WTC11 (cell line): ENCODE measurements around the gene GRM4.

Experiments
- CDX4 ChIP-seq: fragments of 250-450 bp; sonication (Bioruptor Pico); IDR thresholded peaks from 2 replicates; pipeline ENCODE4 v1.9.0; 2021; ENCODE audit warnings: moderate library complexity, mild to moderate bottlenecking, inconsistent platforms, borderline replicate concordance
- CTCF ChIP-seq: fragments of 200-600 bp; IDR thresholded peaks from 2 replicates; pipeline ENCODE4 v1.8.0; 2022; ENCODE audit warnings: antibody characterized with exemption
- ETV6 ChIP-seq: sonication (generic); formaldehyde crosslinking; IDR thresholded peaks from 2 replicates; pipeline ENCODE4 v1.8.1; 2022; ENCODE audit warnings: mild to moderate bottlenecking, missing genetic modification reagents
- JUN ChIP-seq: sonication (generic); formaldehyde crosslinking; IDR thresholded peaks from 2 replicates; pipeline ENCODE4 v1.8.0; 2023; ENCODE audit warnings: mild to moderate bottlenecking, missing genetic modification reagents
- NFATC4 ChIP-seq: fragments of 250-450 bp; sonication (Bioruptor Pico); IDR thresholded peaks from 2 replicates; pipeline ENCODE4 v1.9.0; 2021; ENCODE audit warnings: mild to moderate bottlenecking
- RELA ChIP-seq: sonication (generic); formaldehyde crosslinking; IDR thresholded peaks from 2 replicates; pipeline ENCODE4 v1.8.1; 2022; ENCODE audit warnings: missing genetic modification reagents, mild to moderate bottlenecking, borderline replicate concordance
- STAT6 ChIP-seq: sonication (generic); formaldehyde crosslinking; conservative IDR thresholded peaks from 2 replicates; pipeline ENCODE4 v1.8.1; 2023; ENCODE audit warnings: mild to moderate bottlenecking, low read depth, missing genetic modification reagents, moderate library complexity
- ZNF232 ChIP-seq: sonication (generic); formaldehyde crosslinking; IDR thresholded peaks from 2 replicates; pipeline ENCODE4 v1.8.0; 2022; ENCODE audit warnings: mild to moderate bottlenecking, missing genetic modification reagents
- ZNF263 ChIP-seq: sonication (generic); formaldehyde crosslinking; IDR thresholded peaks from 2 replicates; pipeline ENCODE4 v1.8.1; 2022; ENCODE audit warnings: low read depth, mild to moderate bottlenecking, moderate library complexity, missing genetic modification reagents
- TF ChIP-seq, protein P1 (sequence below): sonication (generic); formaldehyde crosslinking; IDR thresholded peaks from 2 replicates; pipeline ENCODE4 v1.8.1; 2023; ENCODE audit warnings: mild to moderate bottlenecking, missing genetic modification reagents
- TF ChIP-seq, protein P2 (sequence below): sonication (generic); formaldehyde crosslinking; IDR thresholded peaks from 2 replicates; pipeline ENCODE4 v1.8.1; 2023; ENCODE audit warnings: mild to moderate bottlenecking, moderate library complexity, missing genetic modification reagents
- TF ChIP-seq, protein P3 (sequence below): sonication (generic); formaldehyde crosslinking; IDR thresholded peaks from 2 replicates; pipeline ENCODE4 v1.8.0; 2022; ENCODE audit warnings: mild to moderate bottlenecking, missing genetic modification reagents

DNA sequence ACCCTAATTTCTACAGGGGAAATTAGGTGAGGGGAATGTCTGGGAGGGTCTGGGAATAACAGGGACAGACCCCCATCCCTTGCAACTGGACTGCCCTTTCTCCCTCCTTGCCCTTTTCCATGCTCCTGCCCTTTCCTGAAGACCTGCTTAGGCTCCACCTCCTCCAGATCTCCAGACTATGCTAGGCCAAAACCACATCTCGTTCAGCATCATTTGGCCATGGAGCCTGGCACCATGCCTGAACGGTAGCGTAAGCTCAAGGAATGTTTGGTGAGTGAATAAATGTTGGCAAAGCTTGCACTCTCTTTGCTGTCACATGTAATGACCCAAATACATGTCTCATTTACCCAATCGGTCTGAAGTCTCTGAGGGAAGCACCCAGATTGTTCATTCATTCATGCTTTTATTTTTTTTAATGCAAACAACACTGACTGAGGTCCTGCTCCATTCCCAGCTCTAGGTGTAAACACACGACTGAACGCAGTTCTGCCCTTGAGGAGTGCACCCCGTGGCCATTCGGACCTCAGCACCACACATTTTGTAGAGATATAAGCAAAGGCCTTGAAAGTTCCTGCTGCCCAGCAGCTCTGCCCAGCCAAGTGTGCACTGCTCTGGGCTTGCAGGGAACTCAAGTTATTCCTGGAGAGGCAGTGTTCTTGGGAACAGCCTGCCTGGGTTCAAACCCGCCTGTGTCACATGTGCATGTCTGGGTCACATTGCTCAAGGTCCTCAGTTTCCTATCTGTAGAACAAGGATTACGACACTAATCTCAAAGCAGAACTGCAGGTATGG lies 1.1 kb upstream of the GRM4 start:
- TF ChIP-seq NFATC4 (CRISPR knock-in tag) (no peak), CTCF (no peak), STAT6 (CRISPR knock-in tag) (no peak), CDX4 (no peak), JUN (no peak), RELA (CRISPR knock-in tag) (no peak), ZNF263 (0 out of 2 replicates have a peak, but pooled peaks have one; percentile 18), ETV6 (CRISPR knock-in tag) (no peak), ZNF232 (CRISPR knock-in tag) (no peak)
- TF ChIP-seq, protein P1, sequence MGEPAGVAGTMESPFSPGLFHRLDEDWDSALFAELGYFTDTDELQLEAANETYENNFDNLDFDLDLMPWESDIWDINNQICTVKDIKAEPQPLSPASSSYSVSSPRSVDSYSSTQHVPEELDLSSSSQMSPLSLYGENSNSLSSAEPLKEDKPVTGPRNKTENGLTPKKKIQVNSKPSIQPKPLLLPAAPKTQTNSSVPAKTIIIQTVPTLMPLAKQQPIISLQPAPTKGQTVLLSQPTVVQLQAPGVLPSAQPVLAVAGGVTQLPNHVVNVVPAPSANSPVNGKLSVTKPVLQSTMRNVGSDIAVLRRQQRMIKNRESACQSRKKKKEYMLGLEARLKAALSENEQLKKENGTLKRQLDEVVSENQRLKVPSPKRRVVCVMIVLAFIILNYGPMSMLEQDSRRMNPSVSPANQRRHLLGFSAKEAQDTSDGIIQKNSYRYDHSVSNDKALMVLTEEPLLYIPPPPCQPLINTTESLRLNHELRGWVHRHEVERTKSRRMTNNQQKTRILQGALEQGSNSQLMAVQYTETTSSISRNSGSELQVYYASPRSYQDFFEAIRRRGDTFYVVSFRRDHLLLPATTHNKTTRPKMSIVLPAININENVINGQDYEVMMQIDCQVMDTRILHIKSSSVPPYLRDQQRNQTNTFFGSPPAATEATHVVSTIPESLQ: no peak
- TF ChIP-seq, protein P2, sequence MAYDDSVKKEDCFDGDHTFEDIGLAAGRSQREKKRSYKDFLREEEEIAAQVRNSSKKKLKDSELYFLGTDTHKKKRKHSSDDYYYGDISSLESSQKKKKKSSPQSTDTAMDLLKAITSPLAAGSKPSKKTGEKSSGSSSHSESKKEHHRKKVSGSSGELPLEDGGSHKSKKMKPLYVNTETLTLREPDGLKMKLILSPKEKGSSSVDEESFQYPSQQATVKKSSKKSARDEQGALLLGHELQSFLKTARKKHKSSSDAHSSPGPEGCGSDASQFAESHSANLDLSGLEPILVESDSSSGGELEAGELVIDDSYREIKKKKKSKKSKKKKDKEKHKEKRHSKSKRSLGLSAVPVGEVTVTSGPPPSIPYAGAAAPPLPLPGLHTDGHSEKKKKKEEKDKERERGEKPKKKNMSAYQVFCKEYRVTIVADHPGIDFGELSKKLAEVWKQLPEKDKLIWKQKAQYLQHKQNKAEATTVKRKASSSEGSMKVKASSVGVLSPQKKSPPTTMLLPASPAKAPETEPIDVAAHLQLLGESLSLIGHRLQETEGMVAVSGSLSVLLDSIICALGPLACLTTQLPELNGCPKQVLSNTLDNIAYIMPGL (CRISPR knock-in tag): no peak
- TF ChIP-seq, protein P3, sequence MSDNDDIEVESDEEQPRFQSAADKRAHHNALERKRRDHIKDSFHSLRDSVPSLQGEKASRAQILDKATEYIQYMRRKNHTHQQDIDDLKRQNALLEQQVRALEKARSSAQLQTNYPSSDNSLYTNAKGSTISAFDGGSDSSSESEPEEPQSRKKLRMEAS (CRISPR knock-in tag): no peak
